Stimulated activated CD8-positive, alpha-beta memory T cell treated with anti-CD3 and anti-CD28 coated beads, Interleukin-4, amount 100 ng/mL, for 48 hours (primary cell): ENCODE data around the gene TMPRSS11F.

Source experiments
- DNase-seq: peaks from one replicate; pipeline ENCODE4 v3.0.0-alpha.2; 2020

Gene TMPRSS11F

DNA sequence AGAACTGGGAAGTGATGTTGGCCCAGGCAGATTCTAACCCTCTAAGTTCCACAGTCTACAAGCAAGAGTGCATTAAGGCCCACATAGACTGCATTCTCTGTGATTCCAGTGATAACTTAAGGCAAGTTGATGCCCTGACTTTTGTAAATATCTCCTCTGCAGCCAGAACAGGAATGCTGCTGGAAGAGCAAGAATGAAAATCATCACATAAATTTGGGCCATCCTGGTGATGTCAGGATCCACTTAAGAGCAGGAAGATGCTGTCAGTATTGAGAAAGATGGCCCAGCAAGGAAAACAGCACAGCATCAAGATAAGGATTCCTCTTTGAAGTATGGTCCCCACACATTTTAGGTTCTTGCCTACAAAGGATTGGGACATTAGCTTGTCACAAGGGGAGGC lies 52.4 kb downstream of the TMPRSS11F start:
- DNase-seq, result no peak

DNA sequence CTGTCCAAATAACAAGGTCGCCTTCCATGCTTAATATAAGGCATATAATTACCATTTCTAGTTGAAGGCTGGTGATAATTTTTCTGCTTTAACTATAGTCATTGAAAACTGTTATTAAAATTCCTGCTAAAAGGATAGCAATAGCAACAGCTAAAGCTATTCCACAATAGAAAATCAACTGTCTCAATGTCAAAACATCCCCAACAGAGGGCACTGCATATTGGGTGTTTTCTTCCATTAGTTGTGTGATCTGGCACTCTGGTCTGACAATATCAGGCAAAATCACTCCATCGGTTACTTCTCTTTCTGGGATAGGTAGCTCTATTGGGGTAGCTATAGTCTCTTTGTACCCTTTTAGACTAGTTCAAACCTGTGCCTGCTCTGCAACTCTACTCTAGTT lies 53.5 kb downstream of the TMPRSS11F start:
- no peak for DNase-seq

DNA sequence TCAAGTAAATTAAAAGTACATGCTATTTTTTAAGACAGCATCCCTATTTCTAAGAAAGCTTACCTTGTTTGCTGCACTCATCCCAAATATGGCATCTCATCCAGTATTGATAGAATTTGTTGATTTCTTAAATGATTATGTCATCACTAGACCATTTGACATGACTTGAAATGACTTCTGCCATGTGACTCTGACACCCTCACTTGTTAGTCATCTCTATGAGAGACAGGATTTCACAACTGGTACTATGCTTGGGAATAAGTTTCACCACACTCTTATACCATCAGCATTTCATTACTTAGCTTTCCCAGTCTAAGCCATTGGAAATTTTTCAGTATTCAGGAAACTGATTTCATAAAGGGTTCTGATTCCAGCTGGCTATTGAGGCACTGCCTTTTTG lies 55.3 kb downstream of the TMPRSS11F start:
- DNase-seq, result no peak

DNA sequence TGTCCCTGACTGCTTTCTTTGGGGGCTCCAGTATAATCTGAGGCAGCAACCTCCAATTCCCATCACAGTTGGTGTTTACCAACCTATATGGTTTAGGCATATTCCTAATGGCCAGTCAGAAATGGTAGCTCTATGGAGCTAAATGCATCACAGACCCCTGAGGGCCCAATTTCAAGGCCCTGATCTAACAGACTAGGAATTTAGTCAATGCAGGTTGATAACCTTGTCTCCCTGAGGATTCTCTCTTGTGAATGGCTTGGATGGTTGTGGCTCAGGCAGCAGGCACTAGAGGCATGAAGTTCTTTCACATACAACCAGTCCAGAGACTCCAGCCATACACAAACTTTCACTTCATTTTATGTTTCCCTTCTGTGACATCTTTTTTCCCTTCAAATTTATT lies 59.4 kb downstream of the TMPRSS11F start:
- DNase-seq, result no peak

DNA sequence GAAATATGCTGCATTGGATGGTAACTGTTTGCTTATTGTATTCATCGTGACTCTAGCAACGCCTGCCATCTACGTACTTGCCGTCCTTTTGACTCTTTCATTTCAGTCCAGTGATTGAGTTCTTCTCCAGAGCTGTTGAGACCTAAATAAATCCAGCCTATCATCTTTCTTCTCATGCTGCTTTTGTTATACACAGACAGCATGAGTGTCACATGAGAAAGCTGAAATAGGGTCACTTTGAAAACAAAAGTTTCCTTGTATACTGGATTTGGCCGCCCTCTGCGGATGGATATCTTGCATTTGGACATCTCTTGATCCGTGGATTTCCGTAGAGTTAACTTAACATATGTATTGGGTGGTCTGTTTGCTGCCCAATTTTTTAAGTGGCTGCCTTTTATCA lies 67.2 kb downstream of the TMPRSS11F start:
- no peak for DNase-seq

DNA sequence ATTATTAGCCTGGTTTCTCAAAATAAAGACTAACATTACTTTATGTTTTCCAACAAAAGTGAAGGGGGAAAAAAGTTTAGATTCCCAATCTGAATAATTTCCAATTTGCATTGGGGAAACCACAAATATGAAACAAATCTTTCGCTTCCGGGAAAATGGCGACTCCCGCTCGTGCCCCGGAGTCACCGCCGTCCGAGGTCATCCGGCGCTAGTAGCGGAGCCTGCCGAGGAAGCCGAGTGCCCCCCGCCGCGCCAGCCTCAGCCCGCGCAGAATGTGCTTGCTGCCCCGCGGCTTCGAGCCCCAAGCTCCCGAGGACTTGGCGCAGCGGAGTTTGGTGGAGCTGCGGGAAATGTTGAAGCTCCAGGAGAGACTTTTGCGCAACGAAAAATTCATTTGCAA lies 91.4 kb downstream of the TMPRSS11F start:
- DNase-seq, result no peak

DNA sequence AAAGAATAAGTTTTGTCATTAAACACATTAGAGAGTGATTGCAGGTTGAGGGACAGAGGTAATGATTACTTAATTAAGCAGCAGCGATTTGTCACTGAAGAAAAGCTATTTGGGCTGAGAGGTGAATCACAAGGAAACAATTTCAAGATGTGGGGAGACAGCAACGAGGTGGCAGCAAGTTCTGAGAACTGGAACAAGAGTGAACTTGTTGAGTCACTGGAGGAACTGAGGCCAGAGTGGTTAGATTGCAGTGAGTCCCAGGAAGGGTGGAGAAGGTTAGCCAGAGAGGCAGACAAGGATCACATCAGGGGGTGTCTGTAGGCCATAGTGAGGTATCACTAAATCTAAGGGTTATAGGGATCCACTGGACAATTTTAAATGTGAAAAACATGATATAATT lies 108.5 kb downstream of the TMPRSS11F start:
- no peak for DNase-seq

DNA sequence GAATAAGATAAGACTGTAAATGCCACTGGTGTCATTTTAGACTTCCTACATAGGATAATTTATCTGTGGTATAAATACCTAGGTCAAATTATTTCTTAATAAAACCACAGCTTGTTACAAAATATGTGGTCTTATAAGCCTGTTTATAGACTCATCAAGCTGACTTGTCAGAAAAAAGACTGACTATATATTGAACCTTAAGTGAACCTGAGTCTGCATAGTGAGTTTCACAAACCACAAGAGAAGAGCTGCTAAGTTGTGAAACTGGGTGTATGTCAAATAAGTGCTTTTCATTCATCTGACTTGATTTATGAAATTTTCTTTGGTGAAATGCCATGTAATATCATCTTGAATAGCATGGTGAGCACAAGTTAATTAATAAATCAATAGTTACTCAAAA lies 118.0 kb downstream of the TMPRSS11F start:
- no peak for DNase-seq
